ENCODE results near the gene GLCE.

GRCh38 chr15:69175536-69175935 lies 15.1 kb downstream of the GLCE start:
- TF ChIP-seq, protein P1, sequence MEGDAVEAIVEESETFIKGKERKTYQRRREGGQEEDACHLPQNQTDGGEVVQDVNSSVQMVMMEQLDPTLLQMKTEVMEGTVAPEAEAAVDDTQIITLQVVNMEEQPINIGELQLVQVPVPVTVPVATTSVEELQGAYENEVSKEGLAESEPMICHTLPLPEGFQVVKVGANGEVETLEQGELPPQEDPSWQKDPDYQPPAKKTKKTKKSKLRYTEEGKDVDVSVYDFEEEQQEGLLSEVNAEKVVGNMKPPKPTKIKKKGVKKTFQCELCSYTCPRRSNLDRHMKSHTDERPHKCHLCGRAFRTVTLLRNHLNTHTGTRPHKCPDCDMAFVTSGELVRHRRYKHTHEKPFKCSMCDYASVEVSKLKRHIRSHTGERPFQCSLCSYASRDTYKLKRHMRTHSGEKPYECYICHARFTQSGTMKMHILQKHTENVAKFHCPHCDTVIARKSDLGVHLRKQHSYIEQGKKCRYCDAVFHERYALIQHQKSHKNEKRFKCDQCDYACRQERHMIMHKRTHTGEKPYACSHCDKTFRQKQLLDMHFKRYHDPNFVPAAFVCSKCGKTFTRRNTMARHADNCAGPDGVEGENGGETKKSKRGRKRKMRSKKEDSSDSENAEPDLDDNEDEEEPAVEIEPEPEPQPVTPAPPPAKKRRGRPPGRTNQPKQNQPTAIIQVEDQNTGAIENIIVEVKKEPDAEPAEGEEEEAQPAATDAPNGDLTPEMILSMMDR (IDR thresholded peaks at IDR 0.05), result no peak
- TF ChIP-seq POLR2A (IDR thresholded peaks at IDR 0.05), result no peak

Data from heart left ventricle (tissue), 13 donors.